SKM-1 (cell line): Measurements from ENCODE around the gene TSTD1.
A peak's percentile ranks its signal among the peaks of the same experiment; 100 is the strongest.
"Not testable (repeated sequence)": the region's sequence is repeated elsewhere in the genome, so short reads cannot be mapped to it uniquely, and the experiment has no call there.

Source experiments
- DNase-seq: peaks from one replicate; lab custom pipeline; 2025; ENCODE audit not compliant: unreplicated experiment; lab: John Stamatoyannopoulos, UW

The TSTD1 gene

GRCh38 chr1:161037661-161038522 lies 872 bp downstream of the TSTD1 start:
- no peak for DNase-seq

GRCh38 chr1:161033751-161034150 lies 5.0 kb downstream of the TSTD1 start:
- no peak for DNase-seq

GRCh38 chr1:161032409-161032808 lies 6.4 kb downstream of the TSTD1 start:
- no peak for DNase-seq

GRCh38 chr1:161031874-161032273 lies 6.9 kb downstream of the TSTD1 start:
- no peak for DNase-seq

- not testable (repeated sequence) for DNase-seq
Measured at GRCh38 chr1:161029466-161029865, 9.3 kb downstream of the TSTD1 start.

GRCh38 chr1:161026954-161027353 lies 11.8 kb downstream of the TSTD1 start:
- DNase-seq = not testable (repeated sequence)

GRCh38 chr1:161022432-161022831 lies 16.3 kb downstream of the TSTD1 start:
- not testable (repeated sequence) for DNase-seq

GRCh38 chr1:161021970-161022353 lies 16.8 kb downstream of the TSTD1 start:
- DNase-seq = no peak

GRCh38 chr1:161021165-161021969 lies 17.4 kb downstream of the TSTD1 start:
- peak; percentile 89 for DNase-seq

GRCh38 chr1:161020509-161021164 lies 18.1 kb downstream of the TSTD1 start, which contains the start of gene F11R:
Gene F11R (minus strand): TSS chr1:161021152. CDS start chr1:161021073, 79 bp downstream.
- DNase-seq = no peak

GRCh38 chr1:161019751-161020495 lies 18.8 kb downstream of the TSTD1 start:
- no peak for DNase-seq

- peak; percentile 62 for DNase-seq
Measured at GRCh38 chr1:161019111-161019660, 19.6 kb downstream of the TSTD1 start.

GRCh38 chr1:161018631-161018930 lies 20.2 kb downstream of the TSTD1 start:
- DNase-seq = no peak

GRCh38 chr1:161017756-161018630 lies 20.8 kb downstream of the TSTD1 start:
- no peak for DNase-seq

- not testable (repeated sequence) for DNase-seq
Measured at GRCh38 chr1:161017181-161017580, 21.6 kb downstream of the TSTD1 start.

GRCh38 chr1:161016683-161017082 lies 22.1 kb downstream of the TSTD1 start:
- not testable (repeated sequence) for DNase-seq

- peak; percentile 95 for DNase-seq
Measured at GRCh38 chr1:161013488-161014230, 25.1 kb downstream of the TSTD1 start.

GRCh38 chr1:161013131-161013487 lies 25.7 kb downstream of the TSTD1 start:
- DNase-seq = no peak

- DNase-seq = no peak
Measured at GRCh38 chr1:161012420-161012819, 26.3 kb downstream of the TSTD1 start.
